ENCODE results near the gene HCN1. TPM values are rescaled to one million over a fixed set of nuclear protein-coding genes. Genes with fewer than 3 reads are reported as not detected.
"Not testable (repeated sequence)": the region's sequence is repeated elsewhere in the genome, so short reads cannot be mapped to it uniquely, and the experiment has no call there.

Gene HCN1
- total RNA-seq, 1 experiment from 2014 or later = not detected

DNA sequence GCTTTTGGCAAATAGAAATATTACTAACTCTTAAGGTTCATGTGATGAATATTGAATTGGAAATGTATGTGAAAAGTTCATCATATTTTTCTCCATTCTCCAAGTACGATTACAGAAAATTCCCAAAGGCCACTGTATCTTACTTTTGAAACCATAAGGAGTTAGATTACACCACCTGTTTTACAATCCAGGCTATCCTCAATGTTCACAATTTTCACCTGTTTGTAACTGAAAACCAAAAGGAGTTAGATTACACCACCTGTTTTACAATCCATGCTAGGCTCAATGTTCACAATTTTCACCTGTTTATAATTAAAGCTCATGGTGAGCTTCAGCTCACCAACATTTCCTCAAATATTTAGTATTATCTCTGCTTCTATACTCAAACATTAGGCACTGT is 188.0 kb downstream of the HCN1 start:
- H3K36me3 Mint-ChIP-seq (ENCODE audit: insufficient read depth, unreplicated experiment) = no peaks in the 10 kb centered on the region
- no peaks in the 10 kb centered on the region for H3K27me3 Mint-ChIP-seq (ENCODE audit: insufficient read depth, unreplicated experiment)
- POLR2A ChIA-PET = no interaction called here

DNA sequence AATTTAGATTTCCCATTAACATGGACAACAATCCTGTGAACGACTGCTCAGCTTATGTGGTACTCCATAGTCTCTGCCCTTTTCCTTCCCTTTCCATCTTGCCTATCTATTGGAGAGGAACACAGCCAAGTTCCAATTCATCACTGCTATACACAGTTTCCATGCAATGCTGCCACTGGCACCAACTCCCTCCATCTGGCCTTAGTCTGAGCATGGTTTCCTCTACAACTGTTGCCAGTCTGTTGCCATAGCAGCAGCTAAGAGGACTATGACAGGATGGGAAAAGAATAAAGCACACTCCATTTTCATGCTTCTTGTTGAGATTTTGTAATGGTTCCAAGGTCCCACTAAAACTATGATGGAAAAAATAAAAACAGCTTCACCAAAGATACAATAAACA is 189.0 kb downstream of the HCN1 start:
- Mint-ChIP-seq H3K4me1 (ENCODE audit: insufficient read depth, unreplicated experiment) (no peaks in the 10 kb centered on the region), H3K9me3 (ENCODE audit: unreplicated experiment) (no peaks in the 10 kb centered on the region), H3K36me3 (ENCODE audit: insufficient read depth, unreplicated experiment) (no peaks in the 10 kb centered on the region), H3K27me3 (ENCODE audit: insufficient read depth, unreplicated experiment) (no peaks in the 10 kb centered on the region), H3K4me3 (ENCODE audit: unreplicated experiment) (no peak overlapping the region), H3K27ac (ENCODE audit: low read depth, unreplicated experiment) (no peak overlapping the region)
- intact Hi-C loops (cut with micrococcal nuclease) = no loop called here
- ChIA-PET CTCF (no interaction called here), POLR2A (interaction anchor here (0.7 kb wide), 1 partner anchor 693 kb away, joined by 3 read pairs; no protein-coding TSS in a partner anchor)
- BruUV-seq (replicated peaks) = no TSS peak
- TF ChIP-seq CTCF (IDR thresholded peaks at IDR 0.05; ENCODE audit: unreplicated experiment) = no peak
- DNase-seq (ENCODE audit: unreplicated experiment) = no peak

More for the DNA sequence above, 188.0 kb downstream of the HCN1 start:
- TF ChIP-seq CTCF (IDR thresholded peaks at IDR 0.05; ENCODE audit: unreplicated experiment) = no peak
- no peak for DNase-seq (ENCODE audit: unreplicated experiment)
- H3K4me1 Mint-ChIP-seq (ENCODE audit: insufficient read depth, unreplicated experiment) = no peaks in the 10 kb centered on the region
- no peak overlapping the region for H3K4me3 Mint-ChIP-seq (ENCODE audit: unreplicated experiment)
- no peak overlapping the region for H3K27ac Mint-ChIP-seq (ENCODE audit: low read depth, unreplicated experiment)
- H3K9me3 Mint-ChIP-seq (ENCODE audit: unreplicated experiment) = no peaks in the 10 kb centered on the region
- BruUV-seq (replicated peaks) = no TSS peak
- intact Hi-C loops (cut with micrococcal nuclease) = no loop called here
- CTCF ChIA-PET = no interaction called here

DNA sequence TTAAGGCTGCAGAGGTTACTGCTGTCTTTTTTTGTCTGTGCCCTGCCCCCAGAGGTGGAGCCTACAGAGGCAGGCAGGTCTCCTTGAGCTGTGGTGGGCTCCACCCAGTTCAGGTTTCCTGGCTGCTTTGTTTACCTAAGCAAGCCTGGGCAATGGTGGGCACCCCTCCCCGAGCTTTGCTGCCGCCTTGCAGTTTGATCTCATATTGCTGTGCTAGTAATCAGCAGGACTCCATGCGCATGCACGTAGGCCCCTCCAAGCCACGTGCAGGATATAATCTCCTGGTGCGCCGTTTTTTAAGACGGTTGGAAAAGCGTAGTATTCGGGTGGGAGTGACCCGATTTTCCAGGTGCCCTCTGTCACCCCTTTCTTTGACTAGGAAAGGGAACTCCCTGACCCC is 197.2 kb downstream of the HCN1 start:
- CTCF ChIA-PET; BruUV-seq (replicated peaks); H3K4me3 Mint-ChIP-seq (ENCODE audit: unreplicated experiment); H3K27me3 Mint-ChIP-seq (ENCODE audit: insufficient read depth, unreplicated experiment); H3K9me3 Mint-ChIP-seq (ENCODE audit: unreplicated experiment); H3K27ac Mint-ChIP-seq (ENCODE audit: low read depth, unreplicated experiment); intact Hi-C loops (cut with micrococcal nuclease); DNase-seq (ENCODE audit: unreplicated experiment); POLR2A ChIA-PET; H3K36me3 Mint-ChIP-seq (ENCODE audit: insufficient read depth, unreplicated experiment); H3K4me1 Mint-ChIP-seq (ENCODE audit: insufficient read depth, unreplicated experiment): not testable (repeated sequence)

DNA sequence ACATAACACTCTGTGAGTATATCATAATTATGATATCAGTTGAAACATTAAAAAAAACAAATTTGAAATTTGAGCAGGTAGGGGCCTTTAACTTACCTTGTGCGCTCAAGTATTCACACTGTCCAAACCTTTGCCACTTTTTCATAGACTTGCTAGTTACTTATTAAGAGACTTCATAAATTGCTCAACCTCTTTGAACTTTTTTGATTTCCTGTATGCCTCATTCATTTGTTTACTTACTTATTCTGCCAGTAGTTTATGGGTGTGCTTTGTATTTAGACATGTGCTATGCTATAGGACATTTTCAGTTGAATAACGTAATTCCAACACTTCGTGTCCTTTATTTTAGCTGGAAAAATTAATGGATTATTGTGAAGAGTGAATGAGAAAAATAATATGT is 204.8 kb downstream of the HCN1 start:
- ChIA-PET CTCF (interaction anchor here (1.6 kb wide), 1 partner anchor 10 kb away, joined by 4 read pairs; no protein-coding TSS in a partner anchor), POLR2A (no interaction called here)
- peak; percentile 1 for DNase-seq (ENCODE audit: unreplicated experiment)
- H3K36me3 Mint-ChIP-seq (ENCODE audit: insufficient read depth, unreplicated experiment) = no peaks in the 10 kb centered on the region
- no peaks in the 10 kb centered on the region for H3K9me3 Mint-ChIP-seq (ENCODE audit: unreplicated experiment)
- intact Hi-C loops (cut with micrococcal nuclease) = no loop called here
- no peaks in the 10 kb centered on the region for H3K27me3 Mint-ChIP-seq (ENCODE audit: insufficient read depth, unreplicated experiment)
- no peak for TF ChIP-seq CTCF (IDR thresholded peaks at IDR 0.05; ENCODE audit: unreplicated experiment)
- no peak overlapping the region for H3K27ac Mint-ChIP-seq (ENCODE audit: low read depth, unreplicated experiment)
- H3K4me3 Mint-ChIP-seq (ENCODE audit: unreplicated experiment) = no peak overlapping the region
- H3K4me1 Mint-ChIP-seq (ENCODE audit: insufficient read depth, unreplicated experiment) = no peaks in the 10 kb centered on the region
- BruUV-seq (replicated peaks) = no TSS peak

GRCh38 chr5:45484781-45485180 is 211.4 kb downstream of the HCN1 start:
- intact Hi-C loops (cut with micrococcal nuclease) = no loop called here
- H3K27ac Mint-ChIP-seq (ENCODE audit: low read depth, unreplicated experiment) = no peak overlapping the region
- H3K27me3 Mint-ChIP-seq (ENCODE audit: insufficient read depth, unreplicated experiment) = no peaks in the 10 kb centered on the region
- DNase-seq (ENCODE audit: unreplicated experiment) = no peak
- H3K36me3 Mint-ChIP-seq (ENCODE audit: insufficient read depth, unreplicated experiment) = no peaks in the 10 kb centered on the region
- no peak overlapping the region for H3K4me3 Mint-ChIP-seq (ENCODE audit: unreplicated experiment)
- no TSS peak for BruUV-seq (replicated peaks)
- CTCF ChIA-PET = interaction anchor here (0.9 kb wide), 1 partner anchor 532 kb away, joined by 3 read pairs; no protein-coding TSS in a partner anchor
- no peak for TF ChIP-seq CTCF (IDR thresholded peaks at IDR 0.05; ENCODE audit: unreplicated experiment)
- H3K9me3 Mint-ChIP-seq (ENCODE audit: unreplicated experiment) = no peaks in the 10 kb centered on the region
- POLR2A ChIA-PET = no interaction called here
- no peaks in the 10 kb centered on the region for H3K4me1 Mint-ChIP-seq (ENCODE audit: insufficient read depth, unreplicated experiment)

Data from MCF 10A (cell line).